Activated CD8-positive, alpha-beta T cell treated with anti-CD3 and anti-CD28 coated beads, Interleukin-2, amount 10 ng/mL, durations not matched to agents 7 days and 5 days (primary cell): ENCODE measurements around the gene SLC8B1. TPM values are rescaled to one million over a fixed set of nuclear protein-coding genes. Genes with fewer than 3 reads are reported as not detected.

Experiments
- microRNA-seq: library from miRNA; unstranded; fragments of <30 nt; microRNA quantifications from one replicate; pipeline ENCODE4 v1.2.0, GENCODE V29; 2022
- total RNA-seq, 2 experiments: library from RNA; stranded (reverse); gene quantifications; one replicate each; pipeline ENCODE4 v1.2.3, GENCODE V29; 2021

SLC8B1 gene
- total RNA-seq, 2 experiments from 2014 or later = 23.8 to 24.7 TPM

Small RNA genes within 50 kb of the gene (microRNA-seq; reads per million reads assigned to microRNA genes)
- gene MIR6762 = not detected

Other genes with a start within 250 kb of the SLC8B1 start
- gene RASAL1, start 199.3 kb downstream of the SLC8B1 start, total RNA-seq = under 1 TPM; 0.26 to 0.47 TPM
- gene CFAP73, start 185.4 kb downstream of the SLC8B1 start, total RNA-seq = under 1 TPM; 0.23 to 0.34 TPM
- gene DDX54, start 149.6 kb downstream of the SLC8B1 start, total RNA-seq = 10 to 100 TPM; 79.4 to 82.0 TPM
- gene RITA1, start 149.4 kb downstream of the SLC8B1 start, total RNA-seq = 10 to 100 TPM; 21.0 to 22.6 TPM
- gene TPCN1, start 113.6 kb downstream of the SLC8B1 start, total RNA-seq = 10 to 100 TPM; 13.7 to 16.1 TPM
- 10 to 100 TPM; 11.1 to 12.0 TPM for gene PLBD2, start 23.5 kb upstream of the SLC8B1 start, total RNA-seq
- gene SDS, start 68.8 kb upstream of the SLC8B1 start, total RNA-seq = not detected
- gene SDSL, start 87.3 kb upstream of the SLC8B1 start, total RNA-seq = under 1 TPM; 0.37 to 0.39 TPM
- not detected for gene LHX5, start 136.8 kb upstream of the SLC8B1 start, total RNA-seq